Lower leg skin (tissue), 3 donors: ENCODE measurements around the gene RBM44.

ENCODE experiments used
- CTCF ChIP-seq, 3 donors: fragments of 450-650 bp; IDR thresholded peaks; one replicate each; pipeline ENCODE4 v1.5.1; 2016; ENCODE audit warnings: antibody characterized with exemption in 3 of 3, mild to moderate bottlenecking in 3 of 3, moderate library complexity in 2 of 3
- POLR2A ChIP-seq, 2 donors: fragments of 450-650 bp; IDR thresholded peaks; one replicate each; pipeline ENCODE4 v1.6.1; 2016 to 2017; ENCODE audit warnings: antibody characterized with exemption in 2 of 2, mild to moderate bottlenecking in 1 of 2, moderate library complexity in 1 of 2

GRCh38 chr2:237877576-237878307 lies 79.2 kb downstream of the RBM44 start:
- TF ChIP-seq CTCF (IDR thresholded peaks at IDR 0.05), result no peak
- TF ChIP-seq POLR2A (IDR thresholded peaks at IDR 0.05), result no peak
